C4-2B (cell line): ENCODE data around the gene EFCAB3.
"Not testable (repeated sequence)": the region's sequence is repeated elsewhere in the genome, so short reads cannot be mapped to it uniquely, and the experiment has no call there.

ENCODE experiments used
- ZFX ChIP-seq: fragments of 450-650 bp; IDR thresholded peaks from 2 replicates; pipeline ENCODE4 v1.6.1; 2017
- TF ChIP-seq, protein P1 (sequence below): fragments of 450-650 bp; conservative IDR thresholded peaks from 2 replicates; pipeline ENCODE4 v1.5.1; 2017; ENCODE audit warnings: mild to moderate bottlenecking

DNA sequence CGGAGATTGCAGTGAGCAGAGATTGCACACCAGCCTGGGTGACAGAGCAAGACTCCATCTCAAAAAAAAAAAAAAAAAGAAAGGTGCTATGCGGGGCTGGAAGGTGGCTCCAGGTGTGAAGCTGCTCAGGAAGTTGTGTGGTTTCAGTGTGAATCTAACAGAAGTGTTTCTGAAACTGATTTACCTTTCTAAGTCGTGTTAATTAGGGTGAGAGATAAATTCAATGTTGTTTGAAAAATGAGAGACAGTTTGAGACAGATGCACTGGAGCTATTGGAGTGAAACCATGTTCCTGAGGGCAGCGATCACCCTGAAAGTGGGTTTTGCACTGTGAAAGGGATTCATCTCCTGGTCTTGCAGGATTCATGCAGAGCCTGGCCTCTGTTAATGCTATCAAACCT is 73.3 kb downstream of the EFCAB3 start:
- TF ChIP-seq, protein P1, sequence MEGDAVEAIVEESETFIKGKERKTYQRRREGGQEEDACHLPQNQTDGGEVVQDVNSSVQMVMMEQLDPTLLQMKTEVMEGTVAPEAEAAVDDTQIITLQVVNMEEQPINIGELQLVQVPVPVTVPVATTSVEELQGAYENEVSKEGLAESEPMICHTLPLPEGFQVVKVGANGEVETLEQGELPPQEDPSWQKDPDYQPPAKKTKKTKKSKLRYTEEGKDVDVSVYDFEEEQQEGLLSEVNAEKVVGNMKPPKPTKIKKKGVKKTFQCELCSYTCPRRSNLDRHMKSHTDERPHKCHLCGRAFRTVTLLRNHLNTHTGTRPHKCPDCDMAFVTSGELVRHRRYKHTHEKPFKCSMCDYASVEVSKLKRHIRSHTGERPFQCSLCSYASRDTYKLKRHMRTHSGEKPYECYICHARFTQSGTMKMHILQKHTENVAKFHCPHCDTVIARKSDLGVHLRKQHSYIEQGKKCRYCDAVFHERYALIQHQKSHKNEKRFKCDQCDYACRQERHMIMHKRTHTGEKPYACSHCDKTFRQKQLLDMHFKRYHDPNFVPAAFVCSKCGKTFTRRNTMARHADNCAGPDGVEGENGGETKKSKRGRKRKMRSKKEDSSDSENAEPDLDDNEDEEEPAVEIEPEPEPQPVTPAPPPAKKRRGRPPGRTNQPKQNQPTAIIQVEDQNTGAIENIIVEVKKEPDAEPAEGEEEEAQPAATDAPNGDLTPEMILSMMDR: not testable (repeated sequence)
- not testable (repeated sequence) for TF ChIP-seq ZFX
